LNCAP (cell line): Measurements from ENCODE around the gene PLEKHG7.

Experiments used
- CTCF ChIP-seq: fragments of 450-650 bp; IDR thresholded peaks from 2 replicates; pipeline ENCODE4 v1.5.1; 2017; ENCODE audit warnings: mild to moderate bottlenecking

The PLEKHG7 gene

DNA sequence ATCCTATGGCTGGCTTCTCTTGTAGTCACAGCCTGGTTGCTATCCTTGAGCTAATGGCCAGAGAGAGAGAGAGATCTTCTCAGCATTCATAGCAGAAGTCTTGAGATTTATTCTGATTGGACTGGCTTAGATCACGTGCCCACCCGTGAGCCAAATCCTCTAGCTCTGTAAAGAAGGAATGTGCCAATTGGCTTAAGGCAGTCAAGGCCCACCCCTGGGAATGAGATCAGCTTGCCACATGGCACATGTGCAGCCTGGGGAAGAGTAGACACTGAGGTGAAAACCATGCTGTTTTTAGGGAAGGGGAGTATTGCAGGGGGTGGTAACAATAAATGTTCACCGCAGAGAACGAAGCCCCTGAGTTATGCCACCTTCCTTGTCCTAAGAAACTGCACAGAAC, 36.3 kb downstream of the PLEKHG7 start:
- TF ChIP-seq CTCF, result no peak

- TF ChIP-seq CTCF, result no peak
Observed at GRCh38 chr12:92740411-92740810, 37.6 kb downstream of the PLEKHG7 start.

- no peak for TF ChIP-seq CTCF
Observed at GRCh38 chr12:92743026-92743425, 40.2 kb downstream of the PLEKHG7 start.

GRCh38 chr12:92745856-92746550, 43.2 kb downstream of the PLEKHG7 start:
- no peak for TF ChIP-seq CTCF

DNA sequence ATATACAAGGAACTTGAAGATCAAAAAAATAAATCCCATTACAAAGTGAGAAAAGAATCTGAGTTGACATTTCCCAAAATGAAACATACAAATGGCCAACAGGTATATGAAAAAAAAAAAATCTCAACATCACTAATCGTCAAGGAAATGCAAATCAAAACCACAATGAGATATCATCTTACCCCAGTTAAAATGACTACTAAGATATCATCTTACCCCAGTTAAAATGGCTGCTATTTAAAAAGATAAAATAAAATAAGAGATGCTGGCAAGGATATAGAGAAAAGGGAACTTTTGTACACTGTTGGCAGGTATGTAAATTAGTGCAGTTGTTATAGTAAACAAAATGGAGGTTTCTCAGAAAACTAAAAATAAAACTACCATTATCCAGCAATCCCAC, 44.4 kb downstream of the PLEKHG7 start:
- no peak for TF ChIP-seq CTCF

GRCh38 chr12:92753976-92754885, 51.4 kb downstream of the PLEKHG7 start:
- TF ChIP-seq CTCF, result no peak

- no peak for TF ChIP-seq CTCF
Observed at GRCh38 chr12:92756898-92757596, 54.3 kb downstream of the PLEKHG7 start.
